Activated CD4-positive, alpha-beta T cell treated with anti-CD3 and anti-CD28 coated beads, Interleukin-2, amount 50 U/mL, for 48 hours (primary cell): ENCODE data around the gene LTO1.

Experiments used
- DNase-seq, 2 experiments: peaks; one replicate each; pipeline ENCODE4 v3.0.0-alpha.2; 2020

Gene LTO1

DNA sequence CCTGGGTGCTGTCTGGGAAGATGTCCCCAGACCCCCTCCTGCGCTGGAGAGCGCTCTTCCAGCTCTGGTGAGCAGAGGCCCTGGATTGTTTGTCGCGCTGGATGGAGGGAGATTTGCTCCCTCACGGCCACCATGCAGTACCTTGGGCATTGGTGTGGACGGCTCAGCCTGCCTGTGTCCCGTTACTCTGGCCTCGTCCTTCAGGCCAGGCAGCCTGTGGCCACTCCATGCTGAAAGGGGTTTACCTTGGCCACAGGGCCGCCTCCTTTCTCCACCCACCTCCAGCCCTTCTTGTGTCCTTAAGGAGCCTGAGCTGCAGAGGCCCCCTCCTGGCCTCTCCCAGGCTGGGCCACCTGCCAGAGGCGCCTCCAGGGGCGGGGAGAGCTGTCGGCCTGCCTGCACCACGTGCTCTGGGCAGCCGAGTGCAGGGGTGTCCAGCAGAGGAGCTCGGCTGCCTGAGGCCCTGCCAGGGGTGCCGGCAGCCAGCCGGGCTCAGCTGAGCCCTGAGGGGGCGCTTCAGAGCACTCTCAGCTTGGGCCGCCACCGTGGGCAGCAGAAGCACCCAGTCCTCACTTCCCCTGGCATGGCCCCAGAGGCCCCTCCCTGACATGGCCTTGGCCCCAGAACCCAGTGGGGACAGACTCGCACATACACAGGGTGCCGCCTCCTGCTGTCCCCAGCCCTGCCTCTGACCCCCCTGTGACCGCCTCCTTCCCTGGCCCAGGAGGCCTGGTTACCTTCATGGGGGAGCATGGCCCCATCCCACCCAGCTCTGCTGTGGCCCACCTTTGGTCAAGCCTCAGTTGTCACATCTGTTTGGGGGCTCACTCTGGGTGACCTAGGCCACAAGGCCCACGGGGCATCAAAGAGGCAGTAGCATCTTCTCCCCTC is 30.8 kb downstream of the LTO1 start:
- DNase-seq, result no peak

DNA sequence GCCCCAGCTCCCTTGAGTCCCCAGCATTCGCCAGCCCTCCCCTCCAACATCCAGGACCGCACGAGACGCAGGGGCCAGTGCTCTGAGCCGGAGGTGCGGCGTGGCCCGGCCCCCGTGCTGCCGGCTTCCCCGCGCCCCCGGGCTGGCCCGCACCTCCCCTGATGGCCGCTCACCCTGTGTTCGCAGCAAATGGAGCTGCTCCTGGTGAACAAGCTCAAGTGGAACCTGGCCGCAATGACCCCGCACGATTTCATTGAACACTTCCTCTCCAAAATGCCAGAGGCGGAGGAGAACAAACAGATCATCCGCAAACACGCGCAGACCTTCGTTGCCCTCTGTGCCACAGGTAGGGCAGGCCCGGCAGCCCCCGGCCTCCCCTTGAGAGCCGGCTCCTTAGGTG is 31.5 kb downstream of the LTO1 start:
- DNase-seq, result no peak

DNA sequence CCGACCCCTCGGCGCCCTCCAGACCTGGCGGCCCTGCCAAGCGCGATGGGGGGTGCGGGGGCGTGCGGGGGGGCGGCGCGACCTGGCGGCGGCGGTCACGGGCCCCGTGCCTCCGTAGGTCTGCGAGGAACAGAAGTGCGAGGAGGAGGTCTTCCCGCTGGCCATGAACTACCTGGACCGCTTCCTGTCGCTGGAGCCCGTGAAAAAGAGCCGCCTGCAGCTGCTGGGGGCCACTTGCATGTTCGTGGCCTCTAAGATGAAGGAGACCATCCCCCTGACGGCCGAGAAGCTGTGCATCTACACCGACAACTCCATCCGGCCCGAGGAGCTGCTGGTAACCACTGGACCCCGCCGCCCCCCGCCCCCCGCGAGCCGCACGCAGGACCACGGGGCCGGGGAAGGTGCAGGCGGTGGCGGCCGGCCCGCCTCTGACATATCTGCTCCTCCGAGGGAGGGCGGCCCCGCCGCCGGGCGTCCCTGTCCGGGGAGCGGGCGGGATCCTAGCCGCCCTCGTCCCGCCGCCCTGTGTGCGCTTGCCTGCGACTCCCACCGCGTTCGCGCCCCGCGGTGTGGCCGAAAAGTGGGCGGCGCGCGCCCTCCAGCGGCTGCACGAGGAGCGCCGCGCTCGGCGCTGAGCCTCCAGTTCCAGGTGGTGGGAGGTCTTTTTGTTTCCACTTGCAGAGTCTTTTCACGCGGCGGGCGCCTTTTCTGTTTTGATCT is 32.1 kb downstream of the LTO1 start:
- DNase-seq, result peak; percentile 74 to 77

DNA sequence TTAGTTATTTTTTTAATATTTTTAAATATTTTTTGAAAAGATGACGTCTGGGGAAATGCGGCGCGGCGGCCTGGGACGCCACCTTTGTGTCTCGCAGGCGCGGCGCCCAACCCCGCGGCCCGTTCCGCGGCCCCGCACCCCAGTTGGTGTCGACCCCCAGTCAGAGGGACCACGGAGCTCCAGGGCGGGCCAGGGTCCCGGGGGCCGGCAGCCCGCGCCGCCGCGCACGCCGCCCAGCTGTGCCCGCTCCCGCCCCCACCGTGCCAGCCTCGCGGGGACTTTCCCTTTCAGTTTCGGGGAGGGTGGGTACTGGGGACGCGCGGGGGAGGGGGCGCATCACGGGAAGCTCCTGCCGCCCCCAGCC is 32.6 kb downstream of the LTO1 start:
- peak; percentile 26 to 32 for DNase-seq

DNA sequence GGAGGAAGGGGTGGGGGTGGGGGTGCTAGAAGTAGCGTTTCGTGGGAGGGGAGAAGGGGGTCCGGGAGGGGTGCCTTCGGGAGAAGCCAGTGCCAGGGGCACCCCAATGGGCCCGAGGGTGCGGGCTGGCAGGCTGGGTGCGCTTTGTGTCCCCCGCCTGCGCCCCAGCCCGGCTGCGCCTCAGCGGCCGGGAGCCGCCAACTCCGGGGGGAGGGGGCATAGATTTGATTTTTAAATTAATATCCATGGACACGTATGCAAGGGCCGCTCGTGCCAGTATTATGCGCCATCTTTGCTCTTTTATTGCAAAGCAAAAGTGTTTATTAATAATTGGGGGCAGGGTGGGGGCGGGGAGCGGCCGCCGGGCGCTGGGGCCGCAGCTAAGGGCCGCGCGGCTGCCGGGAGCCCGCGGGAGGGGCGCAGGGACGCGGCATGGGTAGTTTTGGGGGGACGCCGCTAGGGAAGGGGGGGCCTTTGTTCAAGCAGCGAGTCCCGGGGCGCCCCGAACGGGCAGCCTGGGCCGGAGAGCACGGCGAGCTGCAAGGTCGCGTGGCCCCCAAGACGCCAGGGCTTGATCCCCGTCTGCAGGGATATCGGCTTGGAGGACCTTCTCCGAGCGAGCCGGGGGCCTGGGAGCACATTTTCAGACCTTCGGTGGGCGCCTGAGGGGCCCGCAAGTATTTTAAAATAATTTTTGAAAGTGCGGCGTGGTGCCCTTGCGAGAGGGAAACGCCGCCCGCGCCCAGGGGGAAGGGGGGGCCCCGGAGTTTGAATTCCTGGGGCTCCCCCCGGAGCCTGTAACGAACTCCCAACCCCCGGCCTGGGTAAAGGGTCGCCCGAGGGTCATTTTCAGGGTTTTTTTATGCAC is 33.2 kb downstream of the LTO1 start:
- DNase-seq, result no peak

DNA sequence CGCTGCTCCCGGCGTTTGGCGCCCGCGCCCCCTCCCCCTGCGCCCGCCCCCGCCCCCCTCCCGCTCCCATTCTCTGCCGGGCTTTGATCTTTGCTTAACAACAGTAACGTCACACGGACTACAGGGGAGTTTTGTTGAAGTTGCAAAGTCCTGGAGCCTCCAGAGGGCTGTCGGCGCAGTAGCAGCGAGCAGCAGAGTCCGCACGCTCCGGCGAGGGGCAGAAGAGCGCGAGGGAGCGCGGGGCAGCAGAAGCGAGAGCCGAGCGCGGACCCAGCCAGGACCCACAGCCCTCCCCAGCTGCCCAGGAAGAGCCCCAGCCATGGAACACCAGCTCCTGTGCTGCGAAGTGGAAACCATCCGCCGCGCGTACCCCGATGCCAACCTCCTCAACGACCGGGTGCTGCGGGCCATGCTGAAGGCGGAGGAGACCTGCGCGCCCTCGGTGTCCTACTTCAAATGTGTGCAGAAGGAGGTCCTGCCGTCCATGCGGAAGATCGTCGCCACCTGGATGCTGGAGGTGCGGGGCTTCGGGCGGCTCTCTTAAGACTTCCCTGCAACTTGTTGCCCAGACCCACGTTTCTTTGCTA is 34.1 kb downstream of the LTO1 start, which contains the start of gene CCND1:
Gene CCND1 (plus strand): TSS at position 162 of the 587 bp plus-strand sequence. CDS start 158 bp downstream, at position 320.
- peak; percentile 34 to 41 for DNase-seq

DNA sequence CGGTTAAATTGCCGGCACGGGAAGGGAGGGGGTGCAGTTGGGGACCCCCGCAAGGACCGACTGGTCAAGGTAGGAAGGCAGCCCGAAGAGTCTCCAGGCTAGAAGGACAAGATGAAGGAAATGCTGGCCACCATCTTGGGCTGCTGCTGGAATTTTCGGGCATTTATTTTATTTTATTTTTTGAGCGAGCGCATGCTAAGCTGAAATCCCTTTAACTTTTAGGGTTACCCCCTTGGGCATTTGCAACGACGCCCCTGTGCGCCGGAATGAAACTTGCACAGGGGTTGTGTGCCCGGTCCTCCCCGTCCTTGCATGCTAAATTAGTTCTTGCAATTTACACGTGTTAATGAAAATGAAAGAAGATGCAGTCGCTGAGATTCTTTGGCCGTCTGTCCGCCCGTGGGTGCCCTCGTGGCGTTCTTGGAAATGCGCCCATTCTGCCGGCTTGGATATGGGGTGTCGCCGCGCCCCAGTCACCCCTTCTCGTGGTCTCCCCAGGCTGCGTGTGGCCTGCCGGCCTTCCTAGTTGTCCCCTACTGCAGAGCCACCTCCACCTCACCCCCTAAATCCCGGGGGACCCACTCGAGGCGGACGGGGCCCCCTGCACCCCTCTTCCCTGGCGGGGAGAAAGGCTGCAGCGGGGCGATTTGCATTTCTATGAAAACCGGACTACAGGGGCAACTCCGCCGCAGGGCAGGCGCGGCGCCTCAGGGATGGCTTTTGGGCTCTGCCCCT is 34.7 kb downstream of the LTO1 start:
- no peak for DNase-seq

DNA sequence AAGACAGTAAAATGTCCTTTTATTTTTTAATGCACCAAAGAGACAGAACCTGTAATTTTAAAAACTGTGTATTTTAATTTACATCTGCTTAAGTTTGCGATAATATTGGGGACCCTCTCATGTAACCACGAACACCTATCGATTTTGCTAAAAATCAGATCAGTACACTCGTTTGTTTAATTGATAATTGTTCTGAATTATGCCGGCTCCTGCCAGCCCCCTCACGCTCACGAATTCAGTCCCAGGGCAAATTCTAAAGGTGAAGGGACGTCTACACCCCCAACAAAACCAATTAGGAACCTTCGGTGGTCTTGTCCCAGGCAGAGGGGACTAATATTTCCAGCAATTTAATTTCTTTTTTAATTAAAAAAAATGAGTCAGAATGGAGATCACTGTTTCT is 35.3 kb downstream of the LTO1 start:
- no peak for DNase-seq

DNA sequence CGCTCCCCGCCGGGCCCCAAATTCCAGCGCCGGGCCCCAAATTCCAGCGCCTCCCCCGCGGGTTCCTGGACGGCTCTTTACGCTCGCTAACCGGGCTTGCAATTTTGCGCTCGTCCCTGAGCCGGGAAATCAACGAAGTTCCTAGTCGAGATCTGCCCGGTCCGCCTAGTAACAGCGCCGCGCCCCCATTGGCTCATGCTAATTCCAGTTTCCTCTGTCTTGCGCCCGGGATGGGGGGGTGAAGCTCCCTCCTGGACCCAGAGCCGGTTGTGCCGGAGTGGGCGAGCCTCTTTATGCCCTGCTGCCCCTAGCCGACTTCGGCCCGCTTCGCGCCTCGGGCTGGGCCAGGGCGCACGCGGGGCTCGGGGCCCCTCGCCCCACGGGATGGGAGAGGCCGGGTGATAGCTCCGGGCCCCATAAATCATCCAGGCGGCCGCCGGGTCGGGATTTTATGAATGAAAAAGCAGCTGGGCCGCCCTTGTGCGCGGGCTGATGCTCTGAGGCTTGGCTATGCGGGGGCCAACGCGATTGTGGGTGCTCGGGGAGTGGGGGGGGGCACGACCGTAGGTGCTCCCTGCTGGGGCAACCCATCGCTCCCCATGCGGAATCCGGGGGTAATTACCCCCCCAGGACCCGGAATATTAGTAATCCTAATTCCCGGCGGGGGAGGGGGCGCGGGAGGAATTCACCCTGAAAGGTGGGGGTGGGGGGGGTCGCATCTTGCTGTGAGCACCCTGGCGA is 36.0 kb downstream of the LTO1 start:
- DNase-seq, result peak; percentile 29 to 44

DNA sequence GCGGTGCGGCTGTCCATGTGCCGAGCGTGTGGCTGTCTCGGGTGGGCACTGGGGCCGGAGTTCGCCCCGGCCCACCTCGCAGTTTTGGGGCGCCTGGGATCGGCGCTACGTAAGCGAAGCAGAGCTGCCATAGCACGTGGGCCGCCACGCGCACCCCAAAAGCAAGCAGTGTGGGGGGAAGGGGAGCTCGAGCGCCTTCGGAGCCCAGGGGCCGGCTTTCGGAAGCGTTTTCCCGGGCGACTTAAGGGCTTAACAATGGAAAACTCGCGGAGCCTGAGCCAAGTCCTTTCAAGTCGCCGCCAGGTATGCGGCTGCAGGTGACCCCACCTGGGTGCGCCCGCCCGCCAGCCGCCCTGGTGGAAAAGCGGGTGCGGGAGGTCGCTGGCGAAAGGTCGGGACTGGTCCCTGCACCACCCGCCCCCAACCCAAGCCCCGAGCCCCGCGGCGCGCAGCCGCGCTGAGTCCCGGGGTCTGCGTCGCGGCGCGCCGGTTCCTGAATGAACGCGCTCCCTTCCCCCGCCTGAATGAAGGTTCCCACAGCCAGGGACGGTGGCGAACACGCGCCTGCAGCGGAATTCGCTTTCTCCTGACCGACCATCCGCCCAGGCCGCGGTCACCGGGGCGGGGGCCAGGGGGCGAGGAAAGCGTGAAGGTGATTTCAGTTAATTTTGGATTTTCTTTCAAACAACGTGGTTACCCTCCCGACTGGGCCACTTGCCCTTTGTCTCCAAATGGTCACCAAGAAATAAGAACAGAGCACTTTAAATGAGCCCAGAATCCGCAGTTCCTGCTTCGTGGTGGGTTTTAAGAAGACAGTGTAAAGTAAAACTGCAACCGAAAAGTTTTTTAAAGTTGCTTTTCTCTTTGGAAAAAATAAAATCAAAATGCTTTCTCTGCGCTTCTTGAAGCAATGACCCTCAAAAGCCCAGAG is 36.9 kb downstream of the LTO1 start:
- no peak for DNase-seq

DNA sequence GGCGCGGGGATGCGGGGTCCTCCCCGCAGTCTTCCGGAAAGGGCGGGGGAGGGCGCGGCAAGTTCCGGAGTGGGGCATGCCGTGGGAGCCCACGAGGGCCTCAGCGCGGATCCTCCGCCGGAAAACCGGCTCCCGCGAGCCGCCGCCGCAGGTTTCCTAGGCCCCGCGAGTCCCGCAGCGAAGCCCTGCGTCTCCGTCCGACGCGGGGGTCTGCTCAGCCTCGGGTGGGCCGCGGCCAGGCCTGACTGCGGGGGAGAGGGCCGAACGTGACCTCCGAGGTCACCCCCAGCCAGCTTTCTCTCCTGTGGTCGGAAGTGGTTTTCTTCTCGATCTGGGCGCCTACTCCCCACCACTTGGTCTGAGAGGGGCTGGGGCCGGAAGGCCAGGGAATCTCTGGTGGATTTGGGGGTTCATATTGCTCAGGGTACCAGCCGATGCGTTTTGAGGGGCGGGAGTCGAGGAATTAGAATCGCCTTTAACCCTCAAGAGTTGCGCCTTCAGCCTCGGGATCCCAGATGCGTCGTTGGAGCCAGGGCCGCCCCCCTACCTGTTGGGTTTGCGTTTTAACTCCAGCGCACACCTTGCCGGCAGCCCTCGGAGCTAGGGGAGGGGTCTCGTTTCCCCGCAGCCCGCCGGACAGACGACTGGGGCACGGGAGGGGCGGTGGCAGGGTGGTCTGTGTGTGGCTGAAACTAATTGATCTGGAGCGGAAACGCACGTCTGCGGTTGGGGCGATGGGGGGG is 37.8 kb downstream of the LTO1 start:
- DNase-seq, result no peak

DNA sequence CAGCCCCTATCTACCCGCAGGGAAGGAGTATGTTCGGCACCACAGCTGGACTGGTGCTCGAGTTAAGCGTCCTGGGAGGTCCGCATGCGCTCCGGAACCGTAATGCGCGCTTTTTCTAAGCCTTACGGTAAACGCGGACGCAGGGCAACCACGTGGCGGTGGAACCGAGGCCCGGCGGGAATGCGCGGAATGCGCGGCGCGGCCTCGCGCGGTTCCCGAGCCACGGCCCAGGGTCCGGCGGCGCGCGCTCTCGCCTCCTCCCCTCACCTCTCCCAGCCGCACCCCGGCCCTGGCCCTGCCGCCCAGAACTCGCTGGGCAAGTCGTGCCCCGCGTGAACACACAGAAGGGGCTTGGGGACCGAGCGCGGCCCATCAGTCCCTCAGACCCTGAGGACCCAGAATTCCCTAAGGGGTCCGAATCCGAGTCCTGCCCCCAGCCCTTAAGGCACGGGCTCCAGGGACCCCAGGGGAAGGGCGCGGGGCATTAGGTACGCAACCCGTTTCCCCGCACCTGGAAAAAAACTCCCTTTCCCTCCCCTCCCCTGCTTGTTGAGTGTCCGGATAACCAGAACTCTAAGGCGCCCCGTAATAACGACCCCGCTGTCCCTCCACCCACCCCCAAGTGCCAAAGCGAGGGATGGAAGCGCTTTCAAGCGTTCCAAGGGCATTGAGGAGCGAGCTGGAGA is 38.5 kb downstream of the LTO1 start:
- DNase-seq, result no peak

DNA sequence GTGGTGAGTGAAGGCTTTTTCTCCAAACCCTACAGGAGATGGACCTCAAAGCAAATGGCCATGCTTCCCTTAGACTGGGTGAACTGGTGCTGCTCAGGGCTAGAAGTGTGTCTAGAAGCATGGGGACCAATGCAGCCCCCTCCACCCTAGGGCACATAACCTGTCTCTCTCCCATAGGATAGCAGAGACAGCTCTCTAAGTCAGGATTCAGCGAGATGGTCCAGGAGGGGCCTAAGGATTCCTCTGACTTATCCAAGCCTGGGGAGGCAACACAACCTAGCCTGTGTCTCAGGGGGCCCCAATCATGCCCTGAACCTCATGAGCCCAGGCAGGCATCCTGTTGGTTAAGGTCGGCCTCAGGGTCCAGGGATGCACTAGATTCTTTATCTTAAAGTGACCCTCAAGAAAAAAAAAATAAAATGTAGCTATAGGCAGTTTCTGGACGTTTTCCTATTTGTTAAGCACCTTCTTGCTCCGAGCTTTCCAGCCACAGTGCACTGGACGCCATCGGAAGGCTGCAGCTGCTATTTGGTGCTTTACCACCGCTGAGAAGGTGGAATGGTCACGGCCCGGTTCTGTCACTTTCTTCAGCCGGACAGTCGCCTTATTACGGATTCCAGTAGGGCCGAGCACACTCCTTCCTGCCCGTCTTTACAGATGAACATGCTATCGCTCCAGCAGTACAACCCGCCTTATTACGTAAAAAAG is 39.2 kb downstream of the LTO1 start:
- DNase-seq, result no peak

DNA sequence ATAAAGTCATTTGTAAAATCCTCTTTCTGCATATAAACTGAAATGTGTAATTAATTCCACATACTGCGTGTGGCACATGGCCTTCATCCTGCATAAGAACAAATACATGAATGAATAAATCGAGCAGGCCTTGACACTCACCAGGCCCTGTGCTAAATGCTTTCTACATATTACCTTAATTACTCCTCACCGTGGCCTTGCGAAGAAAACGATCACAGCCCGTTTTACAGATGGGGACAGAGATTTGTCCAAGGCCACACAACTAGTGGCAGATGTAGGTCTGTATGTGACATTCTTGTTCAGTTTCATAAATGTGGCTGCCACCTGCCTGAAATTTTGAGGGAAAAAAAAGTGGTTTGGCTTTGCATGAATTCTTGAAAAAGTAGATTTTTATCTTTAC is 40.0 kb downstream of the LTO1 start:
- no peak for DNase-seq

DNA sequence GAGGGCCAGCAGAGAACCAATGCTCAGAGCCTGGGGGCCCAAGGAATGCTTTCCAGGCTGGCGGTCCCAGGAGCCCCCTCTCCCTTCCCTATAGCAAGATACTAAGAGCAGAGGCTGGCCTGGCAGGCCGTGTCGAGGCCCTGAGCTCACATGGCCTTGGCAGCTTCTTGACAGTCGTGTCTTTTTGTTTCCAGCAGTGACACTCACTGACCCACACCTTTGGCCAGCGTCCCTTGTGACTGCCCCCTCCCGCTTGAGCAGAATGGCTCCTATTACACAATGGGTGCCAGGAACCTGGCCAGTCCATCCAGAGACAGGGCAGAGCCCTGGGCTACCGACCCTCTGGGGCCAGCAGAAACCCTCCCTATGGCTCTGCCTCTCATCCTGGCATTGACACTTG is 40.6 kb downstream of the LTO1 start:
- no peak for DNase-seq

DNA sequence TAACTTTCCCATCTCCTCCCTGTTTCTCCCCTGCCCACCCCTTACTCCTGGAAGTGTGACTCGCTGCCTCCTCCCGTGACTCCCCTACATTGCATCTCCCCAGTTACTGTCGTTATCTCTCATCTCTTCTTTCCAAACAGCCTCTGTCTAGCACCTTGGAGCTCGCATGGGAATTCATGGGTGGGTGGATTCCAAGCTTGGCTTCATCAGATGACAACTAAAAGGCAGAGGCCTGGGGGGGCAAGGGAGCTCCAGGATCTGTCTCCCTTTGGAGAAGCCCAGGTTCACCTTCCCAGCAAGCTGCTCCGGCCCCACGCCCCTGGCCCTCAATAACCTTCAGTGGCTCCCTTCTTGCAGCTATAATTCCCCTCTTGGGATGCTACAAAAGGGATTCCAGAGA is 41.1 kb downstream of the LTO1 start:
- DNase-seq, result no peak

DNA sequence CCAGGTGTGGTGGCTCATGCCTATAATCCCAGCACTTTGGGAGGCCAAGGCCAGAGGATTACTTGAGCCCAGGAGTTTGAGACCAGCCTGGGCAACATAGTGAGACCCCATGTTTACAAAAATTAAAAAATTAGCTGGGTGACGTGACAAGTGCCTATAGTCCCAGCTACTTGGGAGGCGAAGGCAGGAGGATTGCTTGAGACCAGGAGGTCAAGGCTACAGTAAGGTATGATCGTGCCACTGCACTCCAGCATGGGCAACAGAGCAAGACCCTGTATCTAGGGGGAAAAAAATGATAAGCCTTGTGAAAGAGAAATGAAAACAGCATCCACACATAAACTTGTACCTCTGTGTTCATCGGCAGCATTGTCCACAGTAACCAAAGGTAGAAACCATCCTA is 42.3 kb downstream of the LTO1 start:
- DNase-seq, result no peak

DNA sequence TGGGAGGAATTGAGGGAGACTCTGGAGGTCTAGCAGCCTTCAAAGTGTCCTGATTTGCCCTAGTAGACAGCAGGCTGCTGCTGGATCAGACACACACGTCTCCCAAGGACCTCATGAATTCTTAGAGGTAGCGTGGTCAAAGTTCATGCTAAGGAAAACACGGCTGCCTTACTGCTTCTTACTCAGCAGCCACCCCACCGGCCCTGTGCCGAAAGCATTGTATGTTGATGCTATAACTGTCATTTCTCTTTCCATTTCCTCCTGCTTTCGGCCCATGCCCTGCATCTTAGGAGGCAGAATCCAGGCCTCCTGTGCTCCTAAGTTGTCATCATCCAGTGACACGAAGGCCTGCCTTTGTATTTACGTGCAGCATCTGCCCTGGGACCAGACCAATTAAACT is 44.7 kb downstream of the LTO1 start:
- no peak for DNase-seq
